ENCODE data around the gene BTN2A1.
"Not testable (repeated sequence)": the region's sequence is repeated elsewhere in the genome, so short reads cannot be mapped to it uniquely, and the experiment has no call there.

BTN2A1 gene

GRCh38 chr6:26432627-26433201 lies 25.0 kb upstream of the BTN2A1 start:
- no peak for DNase-seq (ENCODE audit: low read depth)

- DNase-seq (ENCODE audit: low read depth): not testable (repeated sequence)
These were observed 24.1 kb upstream of the BTN2A1 start for GRCh38 chr6:26433680-26434079.

GRCh38 chr6:26436018-26436417 lies 21.7 kb upstream of the BTN2A1 start:
- DNase-seq (ENCODE audit: low read depth): no peak

GRCh38 chr6:26437550-26437949 lies 20.2 kb upstream of the BTN2A1 start:
- DNase-seq (ENCODE audit: low read depth): no peak

GRCh38 chr6:26438000-26438399 lies 19.8 kb upstream of the BTN2A1 start:
- DNase-seq (ENCODE audit: low read depth): no peak

- DNase-seq (ENCODE audit: low read depth): no peak
These were observed 18.3 kb upstream of the BTN2A1 start for GRCh38 chr6:26439151-26440125.

- no peak for DNase-seq (ENCODE audit: low read depth)
These were observed 16.8 kb upstream of the BTN2A1 start for GRCh38 chr6:26440977-26441358.

GRCh38 chr6:26441977-26442376 lies 15.8 kb upstream of the BTN2A1 start:
- no peak for DNase-seq (ENCODE audit: low read depth)

GRCh38 chr6:26445934-26446667 lies 11.7 kb upstream of the BTN2A1 start:
- DNase-seq (ENCODE audit: low read depth): no peak

- DNase-seq (ENCODE audit: low read depth): no peak
These were observed 10.5 kb upstream of the BTN2A1 start for GRCh38 chr6:26447257-26447656.

- DNase-seq (ENCODE audit: low read depth): no peak
These were observed 7.5 kb upstream of the BTN2A1 start for GRCh38 chr6:26450240-26450639.

GRCh38 chr6:26452631-26453235 lies 5.0 kb upstream of the BTN2A1 start:
- no peak for DNase-seq (ENCODE audit: low read depth)

GRCh38 chr6:26454631-26455030 lies 3.1 kb upstream of the BTN2A1 start:
- no peak for DNase-seq (ENCODE audit: low read depth)

- DNase-seq (ENCODE audit: low read depth): no peak
These were observed 2.3 kb upstream of the BTN2A1 start for GRCh38 chr6:26455357-26455970.

- no peak for DNase-seq (ENCODE audit: low read depth)
These were observed 420 bp upstream of the BTN2A1 start for GRCh38 chr6:26457264-26457805.

- no peak for DNase-seq (ENCODE audit: low read depth)
These were observed 1.5 kb downstream of the BTN2A1 start for GRCh38 chr6:26459023-26459810.

GRCh38 chr6:26461353-26461752 lies 3.6 kb downstream of the BTN2A1 start:
- DNase-seq (ENCODE audit: low read depth): not testable (repeated sequence)

GRCh38 chr6:26464014-26464413 lies 6.3 kb downstream of the BTN2A1 start:
- no peak for DNase-seq (ENCODE audit: low read depth)

GRCh38 chr6:26464416-26465131 lies 6.8 kb downstream of the BTN2A1 start:
- DNase-seq (ENCODE audit: low read depth): no peak

- DNase-seq (ENCODE audit: low read depth): no peak
These were observed 8.0 kb downstream of the BTN2A1 start for GRCh38 chr6:26465776-26466175.

Data from stimulated activated CD8-positive, alpha-beta memory T cell treated with anti-CD3 and anti-CD28 coated beads, Interleukin-7, amount 100 ng/mL, for 24 hours (primary cell).